GM04503 (cell line): ENCODE results near the gene MGAT4A.

Source experiments
- DNase-seq: peaks from one replicate; pipeline ENCODE4 v3.0.0-alpha.2; 2012; ENCODE audit warnings: low read depth

Gene MGAT4A

GRCh38 chr2:98658816-98659490 lies 72.0 kb downstream of the MGAT4A start:
- DNase-seq: no peak

- no peak for DNase-seq
Observed at GRCh38 chr2:98656800-98657199, 74.1 kb downstream of the MGAT4A start.

GRCh38 chr2:98654699-98655495 lies 76.0 kb downstream of the MGAT4A start:
- DNase-seq: no peak

GRCh38 chr2:98650998-98651397 lies 79.9 kb downstream of the MGAT4A start:
- DNase-seq: no peak

GRCh38 chr2:98649992-98650375 lies 80.9 kb downstream of the MGAT4A start:
- no peak for DNase-seq

- DNase-seq: peak; percentile 28
Observed at GRCh38 chr2:98649135-98649991, 81.6 kb downstream of the MGAT4A start.

GRCh38 chr2:98648451-98648850 lies 82.5 kb downstream of the MGAT4A start:
- no peak for DNase-seq

- DNase-seq: no peak
Observed at GRCh38 chr2:98647636-98648035, 83.3 kb downstream of the MGAT4A start.

- DNase-seq: no peak
Observed at GRCh38 chr2:98643496-98644100, 87.3 kb downstream of the MGAT4A start.

GRCh38 chr2:98637401-98638147 lies 93.4 kb downstream of the MGAT4A start:
- DNase-seq: no peak

GRCh38 chr2:98634406-98635092 lies 96.4 kb downstream of the MGAT4A start:
- DNase-seq: no peak

- no peak for DNase-seq
Observed at GRCh38 chr2:98632351-98632750, 98.6 kb downstream of the MGAT4A start.

GRCh38 chr2:98623657-98624056 lies 107.3 kb downstream of the MGAT4A start:
- no peak for DNase-seq

GRCh38 chr2:98617149-98617548 lies 113.8 kb downstream of the MGAT4A start:
- DNase-seq: no peak

- no peak for DNase-seq
Observed at GRCh38 chr2:98615481-98615880, 115.5 kb downstream of the MGAT4A start.

GRCh38 chr2:98614024-98614739 lies 116.8 kb downstream of the MGAT4A start:
- DNase-seq: no peak

- peak; percentile 39 for DNase-seq
Observed at GRCh38 chr2:98608962-98609604, 121.8 kb downstream of the MGAT4A start.

GRCh38 chr2:98608116-98608961 lies 122.6 kb downstream of the MGAT4A start, which contains the start of the genes COA5 and UNC50:
TSS of gene COA5 (minus strand) at chr2:98608512. CDS start at chr2:98608405, 107 bp downstream.
TSS of gene UNC50 (plus strand) at chr2:98608589. CDS start at chr2:98609760, 1,171 bp downstream.
- peak; percentile 63 for DNase-seq

- DNase-seq: no peak
Observed at GRCh38 chr2:98607741-98608115, 123.2 kb downstream of the MGAT4A start.
